MM.1S (cell line): ENCODE measurements around the gene L3MBTL4.

Source experiments
- EZH2 ChIP-seq: fragments of 300-600 bp; sonication (generic); optimal IDR thresholded peaks from 2 replicates; pipeline ENCODE3; 2017; ENCODE audit warnings: low read depth, mild to moderate bottlenecking, antibody characterized with exemption, low read length, mixed read lengths
- EZH2phosphoT487 ChIP-seq: fragments of 300-600 bp; sonication (generic); IDR thresholded peaks from 2 replicates; pipeline ENCODE4 v1.6.1; 2018; ENCODE audit warnings: antibody characterized with exemption, low read length
- TF ChIP-seq, protein P1 (sequence below): fragments of 300-600 bp; sonication (generic); IDR thresholded peaks from 2 replicates; pipeline ENCODE4 v1.5.1; 2016; ENCODE audit warnings: antibody characterized with exemption, low read length, mixed read lengths

DNA sequence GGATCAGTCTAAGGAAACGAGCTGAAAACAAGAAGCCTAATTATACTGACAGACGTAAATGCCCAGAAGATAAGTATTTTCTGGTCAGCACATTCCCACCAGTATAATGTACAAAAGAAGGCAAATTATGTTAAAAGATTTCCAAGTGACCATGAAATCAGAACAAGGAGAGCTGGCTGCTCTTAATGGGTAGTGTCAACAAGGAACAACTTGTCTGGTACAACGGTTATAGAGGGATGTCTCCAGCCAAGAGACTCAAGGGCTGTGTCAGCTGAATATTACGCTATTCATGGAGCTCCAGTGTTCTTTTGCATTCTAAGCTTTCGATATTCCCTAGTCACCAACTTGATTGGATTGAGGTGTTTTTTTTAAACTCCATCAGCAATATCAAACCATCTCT is 8.6 kb upstream of the L3MBTL4 start:
- TF ChIP-seq, protein P1, sequence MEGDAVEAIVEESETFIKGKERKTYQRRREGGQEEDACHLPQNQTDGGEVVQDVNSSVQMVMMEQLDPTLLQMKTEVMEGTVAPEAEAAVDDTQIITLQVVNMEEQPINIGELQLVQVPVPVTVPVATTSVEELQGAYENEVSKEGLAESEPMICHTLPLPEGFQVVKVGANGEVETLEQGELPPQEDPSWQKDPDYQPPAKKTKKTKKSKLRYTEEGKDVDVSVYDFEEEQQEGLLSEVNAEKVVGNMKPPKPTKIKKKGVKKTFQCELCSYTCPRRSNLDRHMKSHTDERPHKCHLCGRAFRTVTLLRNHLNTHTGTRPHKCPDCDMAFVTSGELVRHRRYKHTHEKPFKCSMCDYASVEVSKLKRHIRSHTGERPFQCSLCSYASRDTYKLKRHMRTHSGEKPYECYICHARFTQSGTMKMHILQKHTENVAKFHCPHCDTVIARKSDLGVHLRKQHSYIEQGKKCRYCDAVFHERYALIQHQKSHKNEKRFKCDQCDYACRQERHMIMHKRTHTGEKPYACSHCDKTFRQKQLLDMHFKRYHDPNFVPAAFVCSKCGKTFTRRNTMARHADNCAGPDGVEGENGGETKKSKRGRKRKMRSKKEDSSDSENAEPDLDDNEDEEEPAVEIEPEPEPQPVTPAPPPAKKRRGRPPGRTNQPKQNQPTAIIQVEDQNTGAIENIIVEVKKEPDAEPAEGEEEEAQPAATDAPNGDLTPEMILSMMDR, result no peak
- no peak for TF ChIP-seq EZH2
- no peak for TF ChIP-seq EZH2phosphoT487
